GM12878 (cell line): ENCODE data around the gene NELFE. TPM values are rescaled to one million over a fixed set of nuclear protein-coding genes. Genes with fewer than 3 reads are reported as not detected.

Experiments used
- ATAC-seq: fragments of 200-7000 bp; cut with Tn5 transposase; 3 replicates; pipeline ENCODE4 v1.9.1; 2020; ENCODE audit warnings: mild to moderate bottlenecking, moderate library complexity
- BruUV-seq: library from RNA; stranded (reverse); fragments of 400-500 nt; replicated peaks from 2 replicates; lab custom pipeline; 2021; lab: Mats Ljungman, UMichigan
- CTCF ChIA-PET: fragments of 300-600 bp; sonication (Branson Sonifier 250); formaldehyde crosslinking; extraction: SDS; loops from one replicate; lab custom pipeline; 2021; ENCODE audit warnings: inconsistent platforms; lab: Yijun Ruan, JAX
- POLR2A ChIA-PET: fragments of 350-600 bp; formaldehyde crosslinking; extraction: SDS; loops from one replicate; lab custom pipeline; 2021; ENCODE audit warnings: inconsistent platforms; lab: Charles Lee
- RAD21 ChIA-PET: fragments of 300-600 bp; sonication (Branson Sonifier 250); formaldehyde crosslinking; loops from one replicate; lab custom pipeline; 2023; ENCODE audit warnings: antibody characterized with exemption; ENCODE audit not compliant: unreplicated experiment; lab: Charles Lee
- SMC1A ChIA-PET: fragments of 300-600 bp; sonication (Branson Sonifier 250); formaldehyde crosslinking; loops from one replicate; lab custom pipeline; 2023; ENCODE audit not compliant: unreplicated experiment, uncharacterized antibody; lab: Charles Lee
- DNase-seq: peaks from one replicate; pipeline ENCODE4 v3.0.0-alpha.2; 2011; ENCODE audit warnings: low read depth, low spot score
- FAIRE-seq: peaks from 3 replicates; lab custom pipeline; 2011; peaks lifted over from hg19 to GRCh38; lab: Jason Lieb, UNC
- H2AFZ ChIP-seq: 2 replicates; pipeline ENCODE4 v1.6.0; 2011; ENCODE audit warnings: low read depth, low read length, control low read depth; ENCODE audit not compliant: control insufficient read depth
- H3K27ac ChIP-seq: 2 replicates; pipeline ENCODE4 v1.5.1; 2011; ENCODE audit warnings: control low read depth; ENCODE audit not compliant: control insufficient read depth, insufficient read depth
- H3K27me3 ChIP-seq, 2 experiments: replicated peaks in 1 of 2; 2 replicates each; pipeline versions ENCODE4 v1.6.0 to v1.6.1; 2011; ENCODE audit warnings: low read length in 1 of 2; ENCODE audit not compliant: control insufficient read depth in 2 of 2, insufficient read depth in 2 of 2
- H3K36me3 ChIP-seq, 2 experiments: 2 replicates each; pipeline ENCODE4 v1.5.1; 2011; ENCODE audit warnings: low read length in 1 of 2; ENCODE audit not compliant: control insufficient read depth in 2 of 2, insufficient read depth in 2 of 2
- H3K4me1 ChIP-seq: 2 replicates; pipeline ENCODE4 v1.6.1; 2011; ENCODE audit warnings: mild to moderate bottlenecking, low read length, moderate library complexity, mixed read lengths; ENCODE audit not compliant: control insufficient read depth, insufficient read depth
- H3K4me2 ChIP-seq: 2 replicates; pipeline ENCODE4 v1.6.0; 2011; ENCODE audit warnings: control low read depth; ENCODE audit not compliant: control insufficient read depth, insufficient read depth
- H3K4me3 ChIP-seq: fragments of 200-600 bp; sonication (generic); 2 replicates; pipeline ENCODE4 v1.5.1; 2016
- H3K79me2 ChIP-seq: 2 replicates; pipeline ENCODE4 v1.6.0; 2011; ENCODE audit warnings: low read length; ENCODE audit not compliant: control insufficient read depth, insufficient read depth
- H3K9ac ChIP-seq: 2 replicates; pipeline ENCODE4 v1.8.0; 2011; ENCODE audit warnings: low read length, control low read depth, mixed read lengths; ENCODE audit not compliant: control insufficient read depth, insufficient read depth
- H3K9me3 ChIP-seq: replicated peaks from 3 replicates; pipeline ENCODE4 v1.5.1; 2011; ENCODE audit warnings: mild to moderate bottlenecking, low read length; ENCODE audit not compliant: control insufficient read depth, insufficient read depth
- H4K20me1 ChIP-seq: 2 replicates; pipeline ENCODE4 v1.6.0; 2011; ENCODE audit not compliant: control insufficient read depth, insufficient read depth
- FOS ChIP-seq: IDR thresholded peaks from 3 replicates; pipeline ENCODE4 v1.6.1; 2011; ENCODE audit warnings: borderline replicate concordance; ENCODE audit not compliant: insufficient read length; ENCODE audit errors: extremely low read depth
- JUND ChIP-seq: IDR thresholded peaks from 2 replicates; pipeline ENCODE4 v1.6.1; 2012; ENCODE audit warnings: low read depth, mild to moderate bottlenecking, low read length, improper control_type of control experiment, moderate library complexity
- KDM1A ChIP-seq: fragments of 200-600 bp; sonication (generic); IDR thresholded peaks from 2 replicates; pipeline ENCODE4 v1.6.1; 2016; ENCODE audit warnings: borderline replicate concordance
- NFIC ChIP-seq: IDR thresholded peaks from 2 replicates; pipeline ENCODE4 v1.6.1; 2012; ENCODE audit warnings: low read depth, mild to moderate bottlenecking, inconsistent platforms, low read length, moderate library complexity
- RFX5 ChIP-seq: IDR thresholded peaks from 2 replicates; pipeline ENCODE4 v1.6.1; 2011; ENCODE audit warnings: low read depth, low read length, improper control_type of control experiment
- SIN3A ChIP-seq: IDR thresholded peaks from 2 replicates; pipeline ENCODE4 v1.6.1; 2012; ENCODE audit warnings: low read depth, low read length, improper control_type of control experiment
- STAT1 ChIP-seq: fragments of 450-650 bp; conservative IDR thresholded peaks from 2 replicates; pipeline ENCODE4 v1.6.1; 2014; ENCODE audit warnings: antibody characterized with exemption, mild to moderate bottlenecking
- ZBED1 ChIP-seq: IDR thresholded peaks from 2 replicates; pipeline ENCODE4 v1.6.1; 2016; ENCODE audit warnings: borderline replicate concordance
- ZZZ3 ChIP-seq: IDR thresholded peaks from 2 replicates; pipeline ENCODE4 v1.6.1; 2011; ENCODE audit warnings: low read depth; ENCODE audit not compliant: control insufficient read depth, insufficient read length
- WGBS: methylation state at CpG from one replicate; pipeline ENCODE4 v1.1.6; 2016; ENCODE audit warnings: low lambda C conversion rate; ENCODE audit not compliant: insufficient replicate concordance, insufficient coverage; ENCODE audit errors: missing lambda C conversion rate; 5-methylcytosine and 5-hydroxymethylcytosine counted together
- in situ Hi-C: fragments of 300-500 bp; cut with MboI; formaldehyde crosslinking; loops from 9 replicates; pipeline ENCODE4 v1.14.3; 2018; ENCODE audit warnings: mixed read lengths
- intact Hi-C: fragments of 100-400 bp; cut with micrococcal nuclease; formaldehyde crosslinking; loops from one replicate; pipeline ENCODE4 v1.14.2; 2022; ENCODE audit not compliant: unreplicated experiment
- polyA plus RNA-seq, 11 experiments: library from polyadenylated mRNA; depleted of rRNA in 4 of 11; unstranded in 6 of 11; stranded (reverse) in 5 of 11; fragments of >200 nt; fragmentation: Nextera tagmentation in 4 of 11; fragmentation: Illumina TruSeq in 1 of 11; extraction: Ambion mirVana in 4 of 11; extraction: Trizol in 1 of 11; gene quantifications; 1 replicate in 1 of 11; 2 replicates in 10 of 11; pipeline versions ENCODE4 v1.2.1 to v1.2.3, GENCODE V29; 2011 to 2016; ENCODE audit warnings: inconsistent platforms in 2 of 11, missing spikeins in 2 of 11, low read depth in 1 of 11
- total RNA-seq, 4 experiments: library from RNA; depleted of rRNA in 3 of 4; stranded (reverse); fragments of >200 nt in 3 of 4; fragmentation: Illumina TruSeq in 1 of 4; extraction: Trizol in 1 of 4; gene quantifications; 2 replicates each; pipeline versions ENCODE4 v1.2.1 to v1.2.3, GENCODE V29; 2013 to 2021
- TF ChIP-seq, protein P1 (sequence below): fragments of 150-350 bp; IDR thresholded peaks from 2 replicates; pipeline ENCODE4 v1.6.1; 2016; ENCODE audit warnings: low read depth, low read length
- TF ChIP-seq, protein P2 (sequence below): fragments of 450-650 bp; IDR thresholded peaks from 2 replicates; pipeline ENCODE4 v1.6.1; 2014; ENCODE audit warnings: mild to moderate bottlenecking
- TF ChIP-seq, protein P3 (sequence below): fragments of 150-350 bp; IDR thresholded peaks from 2 replicates; pipeline ENCODE4 v1.6.1; 2014; ENCODE audit warnings: mild to moderate bottlenecking, low read depth, low read length

NELFE gene
- total and polyA plus RNA-seq, 10 of the 15 experiments (the other 5 are each of a cell fraction or from before 2014, with no cell fraction given), result 8.5 to 105 (median 59.7) TPM

DNA sequence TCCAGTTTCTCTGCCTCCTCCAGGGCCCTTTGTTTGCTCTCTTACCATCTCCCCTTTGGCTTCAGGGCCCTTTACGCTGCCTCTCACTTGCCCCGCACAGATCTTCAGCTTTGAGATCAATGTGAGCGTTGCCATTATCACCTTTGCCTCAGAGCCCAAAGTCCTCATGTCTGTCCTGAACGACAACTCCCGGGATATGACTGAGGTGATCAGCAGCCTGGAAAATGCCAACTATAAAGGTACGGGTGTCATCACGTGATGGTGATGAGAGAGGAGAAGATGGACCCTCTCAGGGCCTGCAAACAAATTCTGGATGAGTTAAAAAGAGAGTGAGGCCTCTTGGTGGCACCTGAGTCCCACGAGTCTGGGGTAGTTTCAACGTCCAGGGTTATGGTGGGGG is 22.9 kb downstream of the NELFE start (continued):
- TF ChIP-seq, protein P1, sequence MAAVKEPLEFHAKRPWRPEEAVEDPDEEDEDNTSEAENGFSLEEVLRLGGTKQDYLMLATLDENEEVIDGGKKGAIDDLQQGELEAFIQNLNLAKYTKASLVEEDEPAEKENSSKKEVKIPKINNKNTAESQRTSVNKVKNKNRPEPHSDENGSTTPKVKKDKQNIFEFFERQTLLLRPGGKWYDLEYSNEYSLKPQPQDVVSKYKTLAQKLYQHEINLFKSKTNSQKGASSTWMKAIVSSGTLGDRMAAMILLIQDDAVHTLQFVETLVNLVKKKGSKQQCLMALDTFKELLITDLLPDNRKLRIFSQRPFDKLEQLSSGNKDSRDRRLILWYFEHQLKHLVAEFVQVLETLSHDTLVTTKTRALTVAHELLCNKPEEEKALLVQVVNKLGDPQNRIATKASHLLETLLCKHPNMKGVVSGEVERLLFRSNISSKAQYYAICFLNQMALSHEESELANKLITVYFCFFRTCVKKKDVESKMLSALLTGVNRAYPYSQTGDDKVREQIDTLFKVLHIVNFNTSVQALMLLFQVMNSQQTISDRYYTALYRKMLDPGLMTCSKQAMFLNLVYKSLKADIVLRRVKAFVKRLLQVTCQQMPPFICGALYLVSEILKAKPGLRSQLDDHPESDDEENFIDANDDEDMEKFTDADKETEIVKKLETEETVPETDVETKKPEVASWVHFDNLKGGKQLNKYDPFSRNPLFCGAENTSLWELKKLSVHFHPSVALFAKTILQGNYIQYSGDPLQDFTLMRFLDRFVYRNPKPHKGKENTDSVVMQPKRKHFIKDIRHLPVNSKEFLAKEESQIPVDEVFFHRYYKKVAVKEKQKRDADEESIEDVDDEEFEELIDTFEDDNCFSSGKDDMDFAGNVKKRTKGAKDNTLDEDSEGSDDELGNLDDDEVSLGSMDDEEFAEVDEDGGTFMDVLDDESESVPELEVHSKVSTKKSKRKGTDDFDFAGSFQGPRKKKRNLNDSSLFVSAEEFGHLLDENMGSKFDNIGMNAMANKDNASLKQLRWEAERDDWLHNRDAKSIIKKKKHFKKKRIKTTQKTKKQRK, result no peak
- no peak for TF ChIP-seq ZBED1
- TF ChIP-seq RFX5, result no peak
- TF ChIP-seq ZZZ3, result no peak
- TF ChIP-seq JUND, result no peak
- TF ChIP-seq, all 136 proteins: peak for 0

DNA sequence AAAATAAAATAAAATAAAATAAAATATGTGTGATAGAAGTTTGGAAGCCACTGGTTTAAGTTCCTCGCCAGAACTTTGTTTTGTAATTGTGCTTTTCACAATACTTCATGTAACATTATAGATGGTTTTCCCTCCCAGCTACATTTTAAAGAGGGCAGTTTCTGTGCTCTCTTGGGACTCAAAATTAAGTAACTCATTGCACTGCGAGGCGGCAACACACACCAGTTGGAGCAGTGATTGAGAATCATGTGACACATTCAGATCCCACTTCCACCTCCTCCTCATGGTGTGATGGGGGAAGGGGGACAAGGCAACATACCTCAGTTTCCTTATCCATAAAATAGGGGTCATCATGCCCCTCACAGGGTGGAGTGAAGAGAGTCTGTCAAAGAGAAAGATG is 23.8 kb downstream of the NELFE start:
- H3K27me3 ChIP-seq, result peaks cover 0 to 2% of the 10 kb centered on the region in 2 experiments; a peak in 1 of 4 replicates
- no TSS peak for BruUV-seq
- ATAC-seq (no peak), DNase-seq (no peak), FAIRE-seq (no peak)
- no peak overlapping the region for H2AFZ ChIP-seq
- no peaks in the 10 kb centered on the region for H3K79me2 ChIP-seq
- H3K9ac ChIP-seq, result no peak overlapping the region
- H3K4me1 ChIP-seq, result no peaks in the 10 kb centered on the region
- WGBS, result 60% methylated on average over 3 of the region's 3 CpGs
- no peaks in the 10 kb centered on the region for H4K20me1 ChIP-seq
- POLR2A ChIA-PET, result no interaction called here
- H3K9me3 ChIP-seq, result no peaks in the 10 kb centered on the region
- H3K27ac ChIP-seq, result no peak overlapping the region
- CTCF ChIA-PET, result interaction anchor here (0.7 to 1.0 kb wide), 2 partner anchors 9 to 23 kb away, joined by 3 read pairs; no protein-coding TSS in a partner anchor
- no peaks in the 10 kb centered on the region for H3K36me3 ChIP-seq
- SMC1A ChIA-PET, result interaction anchor here (0.7 to 1.1 kb wide), 2 partner anchors 10 to 114 kb away, joined by 3 to 5 read pairs; no protein-coding TSS in a partner anchor
- intact Hi-C loops, result no loop called here
- no peak overlapping the region for H3K4me3 ChIP-seq
- RAD21 ChIA-PET, result no interaction called here
- in situ Hi-C loops, result no loop called here
- H3K4me2 ChIP-seq, result no peak overlapping the region
- TF ChIP-seq FOS (no peak), KDM1A (no peak), SIN3A (no peak), STAT1 (no peak), ZZZ3 (no peak), NFIC (no peak)
- TF ChIP-seq, protein P2, sequence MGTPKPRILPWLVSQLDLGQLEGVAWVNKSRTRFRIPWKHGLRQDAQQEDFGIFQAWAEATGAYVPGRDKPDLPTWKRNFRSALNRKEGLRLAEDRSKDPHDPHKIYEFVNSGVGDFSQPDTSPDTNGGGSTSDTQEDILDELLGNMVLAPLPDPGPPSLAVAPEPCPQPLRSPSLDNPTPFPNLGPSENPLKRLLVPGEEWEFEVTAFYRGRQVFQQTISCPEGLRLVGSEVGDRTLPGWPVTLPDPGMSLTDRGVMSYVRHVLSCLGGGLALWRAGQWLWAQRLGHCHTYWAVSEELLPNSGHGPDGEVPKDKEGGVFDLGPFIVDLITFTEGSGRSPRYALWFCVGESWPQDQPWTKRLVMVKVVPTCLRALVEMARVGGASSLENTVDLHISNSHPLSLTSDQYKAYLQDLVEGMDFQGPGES, result no peak
- TF ChIP-seq, protein P3, sequence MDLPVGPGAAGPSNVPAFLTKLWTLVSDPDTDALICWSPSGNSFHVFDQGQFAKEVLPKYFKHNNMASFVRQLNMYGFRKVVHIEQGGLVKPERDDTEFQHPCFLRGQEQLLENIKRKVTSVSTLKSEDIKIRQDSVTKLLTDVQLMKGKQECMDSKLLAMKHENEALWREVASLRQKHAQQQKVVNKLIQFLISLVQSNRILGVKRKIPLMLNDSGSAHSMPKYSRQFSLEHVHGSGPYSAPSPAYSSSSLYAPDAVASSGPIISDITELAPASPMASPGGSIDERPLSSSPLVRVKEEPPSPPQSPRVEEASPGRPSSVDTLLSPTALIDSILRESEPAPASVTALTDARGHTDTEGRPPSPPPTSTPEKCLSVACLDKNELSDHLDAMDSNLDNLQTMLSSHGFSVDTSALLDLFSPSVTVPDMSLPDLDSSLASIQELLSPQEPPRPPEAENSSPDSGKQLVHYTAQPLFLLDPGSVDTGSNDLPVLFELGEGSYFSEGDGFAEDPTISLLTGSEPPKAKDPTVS, result no peak
